Parathyroid adenoma (tissue), 2 donors: Measurements from ENCODE around the gene STK24.

Source experiments
- H2AFZ ChIP-seq: fragments of 300-600 bp; sonication (generic); one replicate; pipeline ENCODE4 v1.7.0; 2017; ENCODE audit warnings: antibody characterized with exemption, mild to moderate bottlenecking
- H3K27ac ChIP-seq: fragments of 300-600 bp; sonication (generic); one replicate; pipeline ENCODE4 v1.7.0; 2017
- H3K27me3 ChIP-seq: fragments of 300-600 bp; sonication (generic); one replicate; pipeline ENCODE4 v1.7.0; 2017; ENCODE audit warnings: low read length; ENCODE audit not compliant: control insufficient read depth, insufficient read depth
- H3K36me3 ChIP-seq: fragments of 300-600 bp; sonication (generic); one replicate; pipeline ENCODE4 v1.7.0; 2017; ENCODE audit warnings: low read length; ENCODE audit not compliant: control insufficient read depth, insufficient read depth
- H3K4me1 ChIP-seq: fragments of 300-600 bp; sonication (generic); one replicate; pipeline ENCODE4 v1.7.0; 2017; ENCODE audit warnings: control low read depth
- H3K4me2 ChIP-seq: fragments of 300-600 bp; sonication (generic); one replicate; pipeline ENCODE4 v1.7.0; 2017; ENCODE audit warnings: low read length
- H3K4me3 ChIP-seq: fragments of 300-600 bp; sonication (generic); one replicate; pipeline ENCODE4 v1.7.0; 2017; ENCODE audit warnings: low read depth, low read length
- H3K79me2 ChIP-seq: fragments of 300-600 bp; sonication (generic); one replicate; pipeline ENCODE4 v1.7.0; 2017; ENCODE audit warnings: control low read depth
- H3K9ac ChIP-seq: fragments of 300-600 bp; sonication (generic); one replicate; pipeline ENCODE4 v1.7.0; 2017; ENCODE audit warnings: mild to moderate bottlenecking
- H3K9me3 ChIP-seq: fragments of 300-600 bp; sonication (generic); one replicate; pipeline ENCODE4 v1.7.0; 2017; ENCODE audit warnings: low read length; ENCODE audit not compliant: control insufficient read depth
- TF ChIP-seq, protein P1 (sequence below): fragments of 300-600 bp; sonication (generic); IDR thresholded peaks from one replicate; pipeline ENCODE4 v1.7.0; 2017; ENCODE audit warnings: antibody characterized with exemption, mild to moderate bottlenecking
- donor health status: primary hyperparathyroidism.

The STK24 gene

DNA sequence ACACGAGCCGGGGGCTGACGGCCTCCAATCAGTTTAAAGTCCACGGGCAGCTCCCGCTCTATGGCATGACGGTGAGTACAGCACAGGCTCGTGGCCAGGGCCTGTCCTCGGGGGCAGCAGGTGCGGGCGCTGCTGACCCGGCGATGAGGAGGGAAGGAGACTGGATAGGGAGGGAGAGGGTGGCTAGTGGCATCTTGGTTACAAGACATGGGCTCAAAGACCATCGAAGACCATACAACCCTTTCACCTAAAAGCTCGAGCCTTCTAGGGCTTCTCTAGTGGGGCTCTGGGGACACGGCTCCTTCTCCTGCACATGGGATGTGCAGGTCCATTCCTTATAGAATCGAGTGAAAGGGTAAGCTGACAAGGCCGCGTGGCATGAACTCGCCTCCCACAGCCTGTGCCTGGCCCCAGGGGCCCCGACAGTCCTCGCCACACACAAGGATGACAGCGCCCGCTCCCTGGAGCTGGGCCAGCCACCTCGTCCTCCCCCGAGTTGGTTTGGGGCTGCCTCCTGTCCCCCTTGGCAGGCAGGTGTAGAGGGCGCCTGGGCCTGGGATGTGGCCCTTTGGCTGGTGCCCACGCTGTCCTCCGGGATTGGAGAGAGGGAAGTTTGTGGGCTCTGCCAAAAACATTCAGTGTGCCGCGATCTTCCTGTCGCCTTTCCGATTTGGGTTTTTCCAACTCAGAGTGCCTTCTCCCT lies 137.6 kb downstream of the STK24 start:
- H3K36me3 ChIP-seq, result no peaks in the 10 kb centered on the region
- H3K27ac ChIP-seq, result no peak overlapping the region

DNA sequence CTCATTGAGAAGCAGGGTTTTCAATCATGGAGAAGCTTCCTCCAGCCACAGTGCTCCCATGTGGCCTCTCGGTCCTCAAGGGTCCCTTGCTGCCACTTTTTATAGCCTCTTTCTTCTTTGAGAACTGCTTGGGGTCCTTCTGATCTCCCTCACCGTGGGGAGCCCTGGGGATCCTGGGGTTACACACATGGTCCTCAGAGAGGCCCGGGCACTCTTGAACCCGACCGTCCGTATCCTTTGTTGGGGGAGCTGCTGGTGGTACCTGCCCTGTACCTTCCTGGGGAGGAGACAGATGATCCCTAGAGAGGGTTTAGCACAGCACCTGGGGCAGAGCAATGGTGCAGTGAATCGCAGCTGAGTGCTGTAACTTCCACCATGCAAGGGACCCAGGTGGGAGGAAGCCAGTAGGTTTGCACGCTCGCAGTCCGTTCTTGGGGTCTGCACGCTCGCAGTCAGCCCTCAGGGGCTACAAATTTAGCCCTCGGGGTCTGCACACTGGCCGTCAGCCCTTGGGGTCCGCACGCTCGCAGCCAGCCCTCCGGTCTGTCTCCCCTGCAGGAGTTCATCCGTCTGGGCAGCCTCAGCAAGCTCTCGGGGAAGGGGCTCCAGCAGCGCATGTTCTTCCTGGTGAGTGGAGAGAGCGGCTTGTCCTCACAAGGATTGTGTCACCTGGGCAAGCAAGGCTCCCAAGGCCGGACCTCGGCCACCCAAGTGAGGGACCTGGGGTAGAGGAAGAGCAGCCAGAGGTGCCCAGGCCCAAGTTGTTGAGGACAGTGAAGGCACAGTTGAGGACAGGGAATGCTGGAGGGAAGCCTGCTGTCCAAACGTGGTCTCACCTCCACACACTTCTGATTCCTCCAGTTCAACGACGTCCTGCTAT lies 138.4 kb downstream of the STK24 start:
- Histone ChIP-seq H3K27me3 (no peaks in the 10 kb centered on the region), H3K4me1 (no peaks in the 10 kb centered on the region), H3K4me2 (no peak overlapping the region), H3K9ac (no peak overlapping the region), H3K9me3 (no peaks in the 10 kb centered on the region), H2AFZ (no peak overlapping the region), H3K36me3 (no peaks in the 10 kb centered on the region), H3K79me2 (no peaks in the 10 kb centered on the region), H3K4me3 (no peak overlapping the region), H3K27ac (no peak overlapping the region)
- TF ChIP-seq, protein P1, sequence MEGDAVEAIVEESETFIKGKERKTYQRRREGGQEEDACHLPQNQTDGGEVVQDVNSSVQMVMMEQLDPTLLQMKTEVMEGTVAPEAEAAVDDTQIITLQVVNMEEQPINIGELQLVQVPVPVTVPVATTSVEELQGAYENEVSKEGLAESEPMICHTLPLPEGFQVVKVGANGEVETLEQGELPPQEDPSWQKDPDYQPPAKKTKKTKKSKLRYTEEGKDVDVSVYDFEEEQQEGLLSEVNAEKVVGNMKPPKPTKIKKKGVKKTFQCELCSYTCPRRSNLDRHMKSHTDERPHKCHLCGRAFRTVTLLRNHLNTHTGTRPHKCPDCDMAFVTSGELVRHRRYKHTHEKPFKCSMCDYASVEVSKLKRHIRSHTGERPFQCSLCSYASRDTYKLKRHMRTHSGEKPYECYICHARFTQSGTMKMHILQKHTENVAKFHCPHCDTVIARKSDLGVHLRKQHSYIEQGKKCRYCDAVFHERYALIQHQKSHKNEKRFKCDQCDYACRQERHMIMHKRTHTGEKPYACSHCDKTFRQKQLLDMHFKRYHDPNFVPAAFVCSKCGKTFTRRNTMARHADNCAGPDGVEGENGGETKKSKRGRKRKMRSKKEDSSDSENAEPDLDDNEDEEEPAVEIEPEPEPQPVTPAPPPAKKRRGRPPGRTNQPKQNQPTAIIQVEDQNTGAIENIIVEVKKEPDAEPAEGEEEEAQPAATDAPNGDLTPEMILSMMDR, result no peak

More for the DNA sequence above, 137.6 kb downstream of the STK24 start:
- Histone ChIP-seq H3K4me2 (no peak overlapping the region), H3K4me3 (no peak overlapping the region), H3K79me2 (no peaks in the 10 kb centered on the region), H3K4me1 (no peaks in the 10 kb centered on the region), H2AFZ (no peak overlapping the region), H3K9me3 (no peaks in the 10 kb centered on the region), H3K27me3 (no peaks in the 10 kb centered on the region), H3K9ac (no peak overlapping the region)
- TF ChIP-seq, protein P1, result no peak

DNA sequence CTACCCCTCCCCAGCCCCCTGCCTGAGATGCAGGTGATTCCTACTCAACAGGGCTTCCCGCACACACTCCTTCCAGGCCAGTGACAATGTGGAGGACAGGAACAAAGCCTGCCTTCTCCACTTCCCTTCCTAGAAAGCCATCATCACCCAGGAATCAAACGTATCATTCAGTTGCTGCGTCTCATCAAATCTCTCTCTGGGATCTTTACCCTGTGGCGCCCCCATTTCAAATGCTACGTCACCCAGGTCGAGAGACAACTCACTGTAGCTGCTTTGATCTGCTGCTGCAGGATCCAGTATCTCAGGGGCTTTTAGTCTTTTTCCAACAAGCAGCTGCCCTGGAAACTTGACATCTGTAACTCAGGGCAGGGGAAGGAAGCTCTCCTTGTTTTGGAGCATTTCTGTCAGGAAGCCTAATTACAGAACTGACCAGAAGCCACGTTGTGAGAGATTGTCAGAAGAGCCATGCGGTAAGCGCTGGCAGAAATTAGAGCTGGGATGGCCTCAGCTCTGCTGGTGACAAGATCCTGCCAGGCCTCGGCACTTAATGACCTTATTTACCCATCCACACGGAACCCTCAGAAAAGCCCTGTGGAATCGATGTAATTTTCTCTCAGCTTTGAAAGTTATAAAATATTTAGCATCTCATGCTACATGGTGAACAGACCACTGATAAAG lies 140.5 kb downstream of the STK24 start:
- Histone ChIP-seq H3K27ac (no peak overlapping the region), H3K9me3 (no peaks in the 10 kb centered on the region), H3K79me2 (no peaks in the 10 kb centered on the region), H3K4me2 (no peak overlapping the region), H3K36me3 (no peaks in the 10 kb centered on the region), H3K4me1 (no peaks in the 10 kb centered on the region), H3K9ac (no peak overlapping the region), H2AFZ (no peak overlapping the region), H3K27me3 (no peaks in the 10 kb centered on the region), H3K4me3 (no peak overlapping the region)
- TF ChIP-seq, protein P1, result no peak

DNA sequence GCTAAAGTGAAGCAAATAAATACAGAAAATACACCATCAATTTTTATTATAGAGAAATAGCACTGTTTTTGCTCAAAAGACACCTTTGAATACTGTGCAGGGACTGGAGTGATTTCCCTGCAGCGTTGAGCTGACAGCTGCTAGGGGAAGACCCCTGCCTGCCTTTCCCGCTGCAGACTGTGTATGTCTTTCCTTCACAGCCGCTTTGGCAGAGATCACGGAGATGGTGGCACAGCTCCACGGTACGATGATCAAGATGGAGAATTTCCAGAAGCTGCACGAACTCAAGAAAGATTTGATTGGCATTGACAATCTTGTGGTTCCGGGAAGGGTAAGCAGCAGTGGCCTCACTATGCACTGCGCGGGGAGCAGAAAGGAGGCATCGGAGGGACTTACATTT lies 141.5 kb downstream of the STK24 start:
- no peak overlapping the region for H3K27ac ChIP-seq
- no peak overlapping the region for H3K4me2 ChIP-seq
- H2AFZ ChIP-seq, result no peak overlapping the region
- TF ChIP-seq, protein P1, result no peak
- H3K79me2 ChIP-seq, result no peaks in the 10 kb centered on the region
- no peak overlapping the region for H3K9ac ChIP-seq
- H3K4me1 ChIP-seq, result no peaks in the 10 kb centered on the region
- no peaks in the 10 kb centered on the region for H3K36me3 ChIP-seq
- H3K27me3 ChIP-seq, result no peaks in the 10 kb centered on the region
- no peak overlapping the region for H3K4me3 ChIP-seq
- H3K9me3 ChIP-seq, result no peaks in the 10 kb centered on the region
